Right lobe of liver (tissue), 4 donors: ENCODE results near the gene RASSF10.

ENCODE experiments used
- POLR2A ChIP-seq: fragments of 450-650 bp; IDR thresholded peaks from one replicate; pipeline ENCODE4 v1.6.1; 2017; ENCODE audit warnings: antibody characterized with exemption, mild to moderate bottlenecking
- TF ChIP-seq, protein P1 (sequence below), 4 donors: fragments of 200-600 bp in 3 of 4; fragments of 450-650 bp in 1 of 4; IDR thresholded peaks; one replicate each; pipeline versions ENCODE4 v1.5.1 to v1.8.0; 2016 to 2022; ENCODE audit warnings: antibody characterized with exemption in 4 of 4, mild to moderate bottlenecking in 2 of 4
- donor health status: DM: no; HTN: no; CAD: no.
- donor health status: DM: no; HTN: no; CAD: no.
- donor health status: DM: no; HTN: yes; CAD: no.

DNA sequence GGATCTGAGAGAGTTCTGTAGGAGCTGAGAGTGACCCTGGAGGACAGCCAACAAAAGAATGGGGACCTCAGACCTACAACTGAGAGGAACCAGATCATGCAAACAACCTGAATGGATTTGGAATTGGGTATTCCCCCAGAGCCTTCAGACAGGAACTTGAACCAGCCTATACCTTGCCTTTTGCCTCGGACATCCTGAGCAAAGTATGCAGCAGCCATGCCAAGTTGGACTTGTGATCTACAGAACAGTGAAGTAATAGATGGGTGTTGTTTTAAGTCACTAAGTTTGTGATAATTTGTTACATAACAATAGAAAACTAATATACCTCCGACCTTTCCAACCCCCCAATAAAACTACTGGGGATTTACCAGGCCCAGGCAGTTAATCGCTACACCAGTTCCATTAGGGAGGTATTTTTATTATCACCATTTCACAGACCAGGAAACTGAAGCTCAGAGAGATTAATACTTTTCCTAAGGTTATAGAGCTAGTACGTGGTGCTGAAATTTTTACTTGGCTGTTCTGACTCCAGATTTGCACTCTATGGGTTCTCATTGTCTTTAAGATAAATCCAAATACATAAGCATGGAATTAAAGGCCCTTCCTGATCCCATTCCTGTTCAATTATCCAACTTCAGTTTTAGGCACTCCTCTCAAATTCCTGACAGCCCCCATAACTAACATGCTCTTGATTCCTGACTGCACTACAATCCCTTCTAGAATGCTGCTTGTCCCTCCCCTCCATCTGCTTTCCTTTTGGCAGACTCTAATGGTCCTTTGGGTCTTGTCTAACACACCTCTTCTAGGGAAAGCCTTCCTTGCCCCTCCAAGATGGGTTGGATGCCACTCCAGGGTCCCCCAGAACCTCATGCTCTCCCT, 1.7 kb upstream of the RASSF10 start:
- TF ChIP-seq, protein P1, sequence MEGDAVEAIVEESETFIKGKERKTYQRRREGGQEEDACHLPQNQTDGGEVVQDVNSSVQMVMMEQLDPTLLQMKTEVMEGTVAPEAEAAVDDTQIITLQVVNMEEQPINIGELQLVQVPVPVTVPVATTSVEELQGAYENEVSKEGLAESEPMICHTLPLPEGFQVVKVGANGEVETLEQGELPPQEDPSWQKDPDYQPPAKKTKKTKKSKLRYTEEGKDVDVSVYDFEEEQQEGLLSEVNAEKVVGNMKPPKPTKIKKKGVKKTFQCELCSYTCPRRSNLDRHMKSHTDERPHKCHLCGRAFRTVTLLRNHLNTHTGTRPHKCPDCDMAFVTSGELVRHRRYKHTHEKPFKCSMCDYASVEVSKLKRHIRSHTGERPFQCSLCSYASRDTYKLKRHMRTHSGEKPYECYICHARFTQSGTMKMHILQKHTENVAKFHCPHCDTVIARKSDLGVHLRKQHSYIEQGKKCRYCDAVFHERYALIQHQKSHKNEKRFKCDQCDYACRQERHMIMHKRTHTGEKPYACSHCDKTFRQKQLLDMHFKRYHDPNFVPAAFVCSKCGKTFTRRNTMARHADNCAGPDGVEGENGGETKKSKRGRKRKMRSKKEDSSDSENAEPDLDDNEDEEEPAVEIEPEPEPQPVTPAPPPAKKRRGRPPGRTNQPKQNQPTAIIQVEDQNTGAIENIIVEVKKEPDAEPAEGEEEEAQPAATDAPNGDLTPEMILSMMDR (IDR thresholded peaks at IDR 0.05) = no peak
- no peak for TF ChIP-seq POLR2A
